PC-9 (cell line): Measurements from ENCODE around the gene TK2. TPM values are rescaled to one million over a fixed set of nuclear protein-coding genes. Genes with fewer than 3 reads are reported as not detected.

Experiments
- BruUV-seq: library from RNA; stranded (reverse); fragments of 400-500 nt; replicated peaks from 2 replicates; lab custom pipeline; 2021; lab: Mats Ljungman, UMichigan
- CTCF ChIA-PET: fragments of 300-600 bp; sonication (Branson Sonifier 250); formaldehyde crosslinking; loops from one replicate; lab custom pipeline; 2022; ENCODE audit warnings: antibody characterized with exemption; lab: Charles Lee
- POLR2A ChIA-PET: fragments of 300-600 bp; sonication (Branson Sonifier 250); formaldehyde crosslinking; loops from one replicate; lab custom pipeline; 2022; ENCODE audit warnings: antibody characterized with exemption; ENCODE audit not compliant: unreplicated experiment; lab: Charles Lee
- DNase-seq, 2 experiments: peaks; one replicate each; pipeline versions ENCODE4 v3.0.0 to v3.0.0-alpha.2; 2015 to 2022; ENCODE audit warnings: mixed read lengths in 1 of 2
- H2AFZ ChIP-seq: fragments of 200-600 bp; sonication (generic); 2 replicates; pipeline ENCODE4 v1.8.1; 2017; ENCODE audit warnings: antibody characterized with exemption
- H3F3A ChIP-seq: fragments of 200-600 bp; sonication (generic); 2 replicates; pipeline ENCODE4 v1.8.1; 2017; ENCODE audit warnings: antibody characterized with exemption, mild to moderate bottlenecking, low read depth; ENCODE audit not compliant: insufficient read depth
- H3K27ac ChIP-seq: fragments of 200-600 bp; sonication (generic); 2 replicates; pipeline ENCODE4 v1.6.1; 2016; ENCODE audit warnings: mixed run types
- H3K27me3 ChIP-seq: fragments of 200-600 bp; sonication (generic); 2 replicates; pipeline ENCODE4 v1.6.1; 2016; ENCODE audit warnings: low read depth, mixed run types; ENCODE audit not compliant: insufficient read depth
- H3K36me3 ChIP-seq: fragments of 200-600 bp; sonication (generic); 2 replicates; pipeline ENCODE4 v1.6.1; 2016; ENCODE audit warnings: low read depth, mixed run types
- H3K4me1 ChIP-seq: fragments of 200-600 bp; sonication (generic); replicated peaks from 2 replicates; pipeline ENCODE4 v1.6.1; 2016; ENCODE audit warnings: mixed run types; ENCODE audit not compliant: insufficient read depth
- H3K4me2 ChIP-seq: fragments of 200-600 bp; sonication (generic); 2 replicates; pipeline ENCODE4 v1.6.1; 2017; ENCODE audit warnings: mixed run types
- H3K4me3 ChIP-seq: fragments of 200-600 bp; sonication (generic); 2 replicates; pipeline ENCODE4 v1.6.1; 2016; ENCODE audit warnings: mixed run types
- H3K79me2 ChIP-seq: fragments of 200-600 bp; sonication (generic); 2 replicates; pipeline ENCODE4 v1.6.1; 2017; ENCODE audit warnings: low read depth, mixed run types
- H3K9me2 ChIP-seq: fragments of 200-600 bp; sonication (generic); 2 replicates; pipeline ENCODE4 v1.8.1; 2017; ENCODE audit warnings: mild to moderate bottlenecking; ENCODE audit not compliant: insufficient read depth
- H3K9me3 ChIP-seq: fragments of 200-600 bp; sonication (generic); 2 replicates; pipeline ENCODE4 v1.8.1; 2016; ENCODE audit warnings: low read depth; ENCODE audit not compliant: insufficient read depth
- H4K20me1 ChIP-seq: fragments of 200-600 bp; sonication (generic); 2 replicates; pipeline ENCODE4 v1.8.1; 2017; ENCODE audit not compliant: insufficient read depth
- EZH2 ChIP-seq: fragments of 200-600 bp; sonication (generic); IDR thresholded peaks from 2 replicates; pipeline ENCODE4 v1.8.0; 2017; ENCODE audit warnings: antibody characterized with exemption, low read depth
- intact Hi-C: fragments of 100-400 bp; cut with micrococcal nuclease; formaldehyde crosslinking; loops from one replicate; pipeline ENCODE4 v1.10.0; 2022; ENCODE audit not compliant: unreplicated experiment
- total RNA-seq: library from RNA; stranded (reverse); gene quantifications from 2 replicates; pipeline ENCODE4 v1.2.3, GENCODE V29; 2021
- TF ChIP-seq, protein P1 (sequence below): fragments of 200-600 bp; sonication (generic); conservative IDR thresholded peaks from 2 replicates; pipeline ENCODE4 v1.6.1; 2017; ENCODE audit warnings: mixed run types, antibody characterized with exemption, mild to moderate bottlenecking, moderate library complexity

TK2 gene
- total RNA-seq, 1 experiment from 2014 or later, result 20.1 TPM

DNA sequence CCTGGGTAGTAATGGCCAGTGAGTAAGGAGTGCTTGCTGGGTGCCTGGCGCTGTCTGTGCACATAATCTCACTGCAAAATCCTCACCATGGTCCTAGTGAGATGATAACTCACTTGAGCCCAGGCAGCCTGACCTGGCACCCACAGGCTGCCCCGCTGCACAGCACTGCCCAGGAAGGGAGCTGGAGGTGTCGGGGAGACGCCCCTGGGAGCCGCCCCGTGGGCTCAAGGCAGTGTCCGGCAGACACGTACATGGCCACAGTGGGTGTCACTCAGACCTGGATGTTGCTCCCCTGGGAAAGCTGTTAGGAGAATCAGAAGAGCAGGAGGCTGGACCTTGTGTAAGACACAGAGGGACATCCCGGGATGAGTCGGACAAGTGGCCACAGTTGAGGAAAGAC lies 78.7 kb downstream of the TK2 start:
- ChIA-PET CTCF (no interaction called here), POLR2A (interaction anchor here (0.6 kb wide), 1 partner anchor 96 kb away, joined by 6 read pairs; no protein-coding TSS in a partner anchor)
- intact Hi-C loops, result no loop called here
- BruUV-seq, result no TSS peak
- Histone ChIP-seq H3F3A (peaks cover 10% of the 10 kb centered on the region), H4K20me1 (no peaks in the 10 kb centered on the region), H3K9me3 (no peaks in the 10 kb centered on the region), H2AFZ (no peak overlapping the region), H3K4me2 (no peak overlapping the region), H3K27ac (no peak overlapping the region), H3K36me3 (no peaks in the 10 kb centered on the region), H3K27me3 (no peaks in the 10 kb centered on the region), H3K9me2 (no peaks in the 10 kb centered on the region), H3K79me2 (no peaks in the 10 kb centered on the region), H3K4me1 (peaks cover 19% of the 10 kb centered on the region), H3K4me3 (no peak overlapping the region)
- no peak for TF ChIP-seq EZH2
- TF ChIP-seq, protein P1, sequence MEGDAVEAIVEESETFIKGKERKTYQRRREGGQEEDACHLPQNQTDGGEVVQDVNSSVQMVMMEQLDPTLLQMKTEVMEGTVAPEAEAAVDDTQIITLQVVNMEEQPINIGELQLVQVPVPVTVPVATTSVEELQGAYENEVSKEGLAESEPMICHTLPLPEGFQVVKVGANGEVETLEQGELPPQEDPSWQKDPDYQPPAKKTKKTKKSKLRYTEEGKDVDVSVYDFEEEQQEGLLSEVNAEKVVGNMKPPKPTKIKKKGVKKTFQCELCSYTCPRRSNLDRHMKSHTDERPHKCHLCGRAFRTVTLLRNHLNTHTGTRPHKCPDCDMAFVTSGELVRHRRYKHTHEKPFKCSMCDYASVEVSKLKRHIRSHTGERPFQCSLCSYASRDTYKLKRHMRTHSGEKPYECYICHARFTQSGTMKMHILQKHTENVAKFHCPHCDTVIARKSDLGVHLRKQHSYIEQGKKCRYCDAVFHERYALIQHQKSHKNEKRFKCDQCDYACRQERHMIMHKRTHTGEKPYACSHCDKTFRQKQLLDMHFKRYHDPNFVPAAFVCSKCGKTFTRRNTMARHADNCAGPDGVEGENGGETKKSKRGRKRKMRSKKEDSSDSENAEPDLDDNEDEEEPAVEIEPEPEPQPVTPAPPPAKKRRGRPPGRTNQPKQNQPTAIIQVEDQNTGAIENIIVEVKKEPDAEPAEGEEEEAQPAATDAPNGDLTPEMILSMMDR, result no peak
- DNase-seq, result no peak

DNA sequence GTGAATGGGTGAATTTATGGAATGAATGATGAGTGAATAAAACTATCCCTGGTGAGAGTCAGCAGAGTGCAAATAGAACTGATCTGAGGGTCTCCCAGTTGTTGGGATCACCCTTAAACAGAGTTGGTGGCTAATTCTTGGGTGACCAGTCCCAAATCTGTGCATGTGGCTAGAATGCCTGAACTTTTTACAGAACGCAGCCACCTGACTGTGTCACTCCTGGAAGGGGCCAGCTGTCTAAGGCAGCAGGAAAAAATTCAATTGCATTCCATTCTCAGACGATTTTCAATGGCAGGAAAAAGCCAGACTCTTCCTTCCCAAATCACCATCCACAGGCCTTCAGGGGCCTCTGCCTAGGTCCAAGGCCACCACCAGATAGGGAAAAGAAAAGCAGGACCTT lies 79.4 kb downstream of the TK2 start:
- H2AFZ ChIP-seq, result no peak overlapping the region
- peaks cover 10% of the 10 kb centered on the region for H3F3A ChIP-seq
- CTCF ChIA-PET, result no interaction called here
- no peak for DNase-seq
- no peaks in the 10 kb centered on the region for H3K36me3 ChIP-seq
- H3K9me3 ChIP-seq, result no peaks in the 10 kb centered on the region
- H3K27ac ChIP-seq, result no peak overlapping the region
- intact Hi-C loops, result no loop called here
- no peak overlapping the region for H3K4me2 ChIP-seq
- no TSS peak for BruUV-seq
- POLR2A ChIA-PET, result no interaction called here
- H3K27me3 ChIP-seq, result no peaks in the 10 kb centered on the region
- peaks cover 18% of the 10 kb centered on the region for H3K4me1 ChIP-seq
- no peaks in the 10 kb centered on the region for H4K20me1 ChIP-seq
- no peaks in the 10 kb centered on the region for H3K79me2 ChIP-seq
- no peaks in the 10 kb centered on the region for H3K9me2 ChIP-seq
- H3K4me3 ChIP-seq, result no peak overlapping the region
- TF ChIP-seq, protein P1, result no peak
- no peak for TF ChIP-seq EZH2

DNA sequence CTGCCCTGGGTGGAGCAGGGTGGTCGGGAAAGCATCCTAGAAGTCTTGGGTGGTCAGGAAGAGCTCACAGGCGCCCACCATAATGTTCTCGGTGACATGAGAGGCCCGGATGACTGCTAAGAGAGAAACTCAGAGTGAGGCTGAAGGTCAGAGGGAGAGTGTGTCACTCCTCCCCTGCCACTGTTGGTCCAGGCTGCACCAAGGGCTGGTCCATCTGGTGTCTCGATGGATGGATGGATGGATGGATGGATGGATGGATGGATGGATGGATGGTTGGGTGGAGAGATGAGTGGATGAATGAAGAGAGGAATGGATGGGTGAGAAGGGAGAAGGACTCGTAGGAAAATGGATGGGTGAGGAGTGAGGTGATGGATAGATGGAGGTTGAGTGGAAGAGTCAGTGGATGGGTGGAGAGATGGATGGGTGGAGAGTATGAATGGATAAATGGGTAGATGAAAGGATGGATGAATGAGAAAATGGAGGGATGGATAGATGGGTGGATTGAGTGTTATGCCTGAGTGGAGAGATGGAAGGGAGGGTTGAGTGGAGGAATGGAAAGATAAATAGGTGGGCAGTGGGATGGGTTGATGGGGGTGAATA lies 79.9 kb downstream of the TK2 start:
- Histone ChIP-seq H4K20me1 (no peaks in the 10 kb centered on the region), H3K4me2 (no peak overlapping the region), H3K9me2 (no peaks in the 10 kb centered on the region), H3K36me3 (no peaks in the 10 kb centered on the region), H3K4me3 (no peak overlapping the region), H3K79me2 (no peaks in the 10 kb centered on the region), H3K9me3 (no peaks in the 10 kb centered on the region), H3K27me3 (no peaks in the 10 kb centered on the region), H3F3A (peaks cover 5% of the 10 kb centered on the region; the same call in 1 of the 2 replicates), H2AFZ (no peak overlapping the region), H3K4me1 (peaks cover 13% of the 10 kb centered on the region), H3K27ac (no peak overlapping the region)
- no peak for TF ChIP-seq EZH2
- TF ChIP-seq, protein P1, result no peak
- DNase-seq, result no peak
- no TSS peak for BruUV-seq
- ChIA-PET POLR2A (no interaction called here), CTCF (interaction anchor here (0.6 kb wide), 1 partner anchor 137 kb away, joined by 3 read pairs; no protein-coding TSS in a partner anchor)
- intact Hi-C loops, result no loop called here
